Left ventricle myocardium inferior (tissue), 1 donor: ENCODE results near the gene NPC1L1. TPM values are rescaled to one million over a fixed set of nuclear protein-coding genes. Genes with fewer than 3 reads are reported as not detected.

Source experiments
- DNase-seq: peaks from one replicate; pipeline ENCODE4 v3.0.0-alpha.2; 2020
- H3K27ac ChIP-seq: fragments of 200-600 bp; replicated peaks from 2 replicates; pipeline ENCODE4 v1.8.0; 2021
- H3K27me3 ChIP-seq: fragments of 200-600 bp; 2 replicates; pipeline ENCODE4 v1.8.0; 2021; ENCODE audit warnings: low read depth
- H3K36me3 ChIP-seq: fragments of 200-600 bp; 2 replicates; pipeline ENCODE4 v1.8.0; 2021
- H3K4me1 ChIP-seq: fragments of 200-600 bp; 2 replicates; pipeline ENCODE4 v1.8.0; 2021
- H3K4me3 ChIP-seq: fragments of 200-600 bp; 2 replicates; pipeline ENCODE4 v1.8.0; 2021; ENCODE audit warnings: mild to moderate bottlenecking, moderate library complexity
- H3K9me3 ChIP-seq: fragments of 200-600 bp; replicated peaks from 2 replicates; pipeline ENCODE4 v1.8.0; 2021
- CTCF ChIP-seq: fragments of 200-600 bp; IDR thresholded peaks from 2 replicates; pipeline ENCODE4 v1.8.0; 2021; ENCODE audit warnings: antibody characterized with exemption, mild to moderate bottlenecking, borderline replicate concordance
- intact Hi-C: fragments of 100-400 bp; cut with micrococcal nuclease; formaldehyde crosslinking; loops from one replicate; pipeline ENCODE4 v1.11.0; 2022
- total RNA-seq: library from RNA; stranded (reverse); fragmentation: NEBNext Ultra II Directional; extraction: Animal tissue kit (Norgen Biotek cat#: 25700); gene quantifications from one replicate; pipeline ENCODE4 v1.2.1, GENCODE V29; 2021
- donor health status: DM: no; HTN: yes; CAD: no; lungs with severe emphysema.

The NPC1L1 gene
- total RNA-seq, 1 donor from 2014 or later = 0.19 TPM

- TF ChIP-seq CTCF = no peak
- Histone ChIP-seq H3K27me3 (no peaks in the 10 kb centered on the region), H3K4me3 (peak within 1 kb of the TSS; percentile 86), H3K36me3 (peaks cover 36% of the 10 kb centered on the region), H3K9me3 (no peaks in the 10 kb centered on the region), H3K4me1 (peaks cover 32% of the 10 kb centered on the region), H3K27ac (peak within 1 kb of the TSS; percentile 96)
- DNase-seq = peak; percentile 100
- intact Hi-C loops = loop anchor here (10.0 kb wide), 1 partner anchor 263 kb away; the partner anchor contains the start of gene H2AZ2
Measured at GRCh38 chr7:44581879-44582603, 40.9 kb upstream of the NPC1L1 start, which contains the start of gene TMED4. Gene TMED4 (minus strand): TSS chr7:44582231. CDS start chr7:44582206, 25 bp downstream.

DNA sequence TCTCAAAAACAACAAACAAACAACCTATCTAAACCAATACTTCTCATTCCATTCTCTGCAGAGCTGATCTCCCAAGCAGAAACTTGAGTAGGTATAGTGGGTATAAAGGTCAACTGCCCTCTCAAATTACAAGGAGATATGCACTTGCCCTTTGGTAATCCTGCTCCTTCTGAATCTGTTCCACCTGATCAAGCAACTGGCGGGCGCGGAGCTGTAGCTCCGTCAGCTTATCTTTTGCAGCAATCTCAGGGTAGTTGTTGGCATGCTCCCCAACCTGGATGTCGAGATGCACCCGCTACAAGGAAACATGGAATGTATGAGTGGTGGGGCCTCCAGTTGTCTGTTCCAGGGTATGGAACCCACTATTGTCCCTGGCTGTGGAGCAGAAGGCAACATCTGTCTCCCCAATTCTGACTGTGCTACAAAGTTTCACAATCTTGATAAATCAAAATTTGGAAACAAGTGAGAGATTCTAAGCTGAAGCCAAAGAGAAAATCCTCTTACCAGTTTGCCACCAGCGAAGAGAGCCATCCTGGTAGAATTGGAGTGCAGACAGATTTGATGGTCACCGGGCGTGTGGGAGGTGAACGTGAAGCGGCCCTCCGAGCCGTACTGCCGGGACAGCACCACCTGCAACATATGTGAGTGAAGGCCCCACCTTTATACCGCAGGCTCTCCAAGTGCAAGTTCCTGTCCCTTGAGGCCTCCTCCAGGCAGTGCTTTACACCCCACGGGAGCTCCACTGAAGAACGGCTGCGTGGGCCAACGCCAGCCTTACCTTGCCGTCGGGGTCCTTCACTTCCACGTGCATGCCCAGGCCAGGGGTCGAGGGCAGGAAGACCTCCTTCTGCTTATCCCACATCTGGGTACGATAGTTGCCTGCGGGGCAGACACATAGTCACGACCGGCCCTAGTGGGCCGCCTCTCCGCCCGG lies 40.1 kb upstream of the NPC1L1 start:
- Histone ChIP-seq H3K27me3 (no peaks in the 10 kb centered on the region), H3K4me1 (peaks cover 32% of the 10 kb centered on the region), H3K4me3 (peak overlapping the region; percentile 86), H3K36me3 (peaks cover 36% of the 10 kb centered on the region), H3K9me3 (no peaks in the 10 kb centered on the region), H3K27ac (peak overlapping the region; percentile 96)
- TF ChIP-seq CTCF = no peak
- no peak for DNase-seq
- intact Hi-C loops = loop anchor here (10.0 kb wide), 1 partner anchor 264 kb away; the partner anchor contains the start of gene H2AZ2

DNA sequence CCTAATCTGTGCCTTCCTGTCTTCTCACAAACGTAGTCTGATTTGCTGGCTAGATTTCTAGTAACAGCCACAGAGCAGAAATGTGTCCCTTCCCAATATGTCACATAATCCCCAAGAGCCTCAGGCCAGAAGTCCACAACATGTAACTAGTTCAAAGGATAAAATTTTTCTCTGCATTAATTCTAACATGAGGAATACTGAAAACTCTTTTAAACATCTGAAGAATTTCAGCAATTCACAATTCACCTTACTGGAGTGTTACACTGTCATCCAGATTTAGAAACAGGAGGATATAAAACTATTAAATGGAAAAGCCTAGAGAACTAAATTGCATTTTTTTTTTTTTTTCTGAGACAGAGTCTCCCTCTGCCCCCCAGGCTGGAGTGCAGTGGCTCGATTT lies 35.1 kb upstream of the NPC1L1 start:
- peaks cover 51% of the 10 kb centered on the region for H3K36me3 ChIP-seq
- H3K27ac ChIP-seq = no peak overlapping the region
- intact Hi-C loops = no loop called here
- no peak overlapping the region for H3K4me3 ChIP-seq
- no peak for DNase-seq
- H3K4me1 ChIP-seq = peaks cover 50% of the 10 kb centered on the region
- no peak for TF ChIP-seq CTCF
- H3K27me3 ChIP-seq = no peaks in the 10 kb centered on the region
- H3K9me3 ChIP-seq = no peaks in the 10 kb centered on the region

GRCh38 chr7:44575054-44575453 lies 33.9 kb upstream of the NPC1L1 start:
- intact Hi-C loops = no loop called here
- Histone ChIP-seq H3K27ac (no peak overlapping the region), H3K36me3 (peaks cover 52% of the 10 kb centered on the region), H3K9me3 (no peaks in the 10 kb centered on the region), H3K4me3 (peak overlapping the region; percentile 95), H3K27me3 (no peaks in the 10 kb centered on the region), H3K4me1 (peaks cover 38% of the 10 kb centered on the region)
- DNase-seq = no peak
- TF ChIP-seq CTCF = no peak

DNA sequence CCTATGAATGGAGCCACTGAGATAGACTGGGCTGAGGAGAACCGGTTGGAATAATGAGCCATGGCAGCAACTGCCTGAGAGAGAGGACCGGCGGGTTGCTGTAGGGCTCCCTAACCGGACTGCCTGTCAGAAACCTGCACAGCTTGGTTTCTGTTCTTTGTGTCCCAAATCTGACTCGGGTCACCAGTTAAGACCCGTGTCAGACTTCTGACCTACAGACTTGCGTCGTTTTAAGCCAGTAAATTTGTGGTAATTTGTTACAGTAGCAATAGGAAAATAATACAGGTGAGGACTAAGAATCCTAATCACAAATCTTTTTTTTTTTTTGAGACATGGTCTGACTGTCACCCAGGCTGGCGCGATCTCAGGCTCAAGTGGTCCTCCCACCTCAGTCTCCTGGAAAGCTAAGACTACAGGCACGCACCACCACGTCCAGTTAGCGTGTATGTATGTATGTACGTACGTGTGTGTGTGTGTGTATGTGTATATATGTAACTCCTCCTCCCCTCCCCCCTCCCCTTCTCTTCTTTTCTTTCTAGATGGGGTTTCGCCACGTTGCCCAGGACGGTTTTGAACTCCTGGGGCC lies 33.2 kb upstream of the NPC1L1 start:
- intact Hi-C loops = no loop called here
- Histone ChIP-seq H3K27ac (peak overlapping the region; percentile 90), H3K36me3 (peaks cover 52% of the 10 kb centered on the region)

More for the DNA sequence above, 33.2 kb upstream of the NPC1L1 start:
- Histone ChIP-seq H3K9me3 (no peaks in the 10 kb centered on the region), H3K4me3 (peak overlapping the region; percentile 95), H3K27me3 (no peaks in the 10 kb centered on the region), H3K4me1 (peaks cover 34% of the 10 kb centered on the region)
- TF ChIP-seq CTCF = no peak
- no peak for DNase-seq
